ENCODE results near the gene CXCL9. TPM values are rescaled to one million over a fixed set of nuclear protein-coding genes. Genes with fewer than 3 reads are reported as not detected.

The CXCL9 gene
- total RNA-seq, 2 donors from 2014 or later = 0.52 to 1.1 TPM

GRCh38 chr4:76016393-76016792, 9.1 kb upstream of the CXCL9 start:
- H3K9ac ChIP-seq (ENCODE audit: low read depth in 2 of 2, low read length in 2 of 2) = no peak overlapping the region
- no peak overlapping the region for H3K27ac ChIP-seq
- no peaks in the 10 kb centered on the region for H3K9me3 ChIP-seq
- H3K4me3 ChIP-seq = no peak overlapping the region
- H3K27me3 ChIP-seq = no peaks in the 10 kb centered on the region
- no peaks in the 10 kb centered on the region for H3K4me1 ChIP-seq
- TF ChIP-seq CTCF (IDR thresholded peaks at IDR 0.05) = no peak
- DNase-seq = no peak
- intact Hi-C loops (cut with DNase I) = no loop called here
- no peaks in the 10 kb centered on the region for H3K36me3 ChIP-seq

DNA sequence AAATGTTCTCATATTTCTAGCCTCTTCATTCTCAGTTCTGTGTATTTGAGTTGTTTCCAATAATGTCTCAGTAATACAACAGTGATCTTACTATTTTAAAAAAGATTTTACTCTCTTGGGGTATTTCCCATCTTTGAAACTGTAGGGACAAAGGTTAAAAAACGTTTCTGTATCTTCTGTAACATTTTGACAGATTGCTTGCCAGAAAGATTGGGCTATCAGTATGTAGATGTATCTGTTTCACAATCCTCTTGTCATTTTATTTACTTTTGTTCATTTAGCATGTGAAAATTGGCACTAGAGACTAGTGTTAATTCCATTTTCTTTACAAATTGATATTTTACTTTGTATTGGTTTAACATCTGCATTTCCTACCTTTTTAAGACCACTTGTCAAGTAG, 6.2 kb upstream of the CXCL9 start:
- Histone ChIP-seq H3K4me3 (no peak overlapping the region), H3K9ac (ENCODE audit: low read depth in 2 of 2, low read length in 2 of 2) (no peak overlapping the region), H3K4me1 (no peaks in the 10 kb centered on the region), H3K9me3 (no peaks in the 10 kb centered on the region), H3K27ac (no peak overlapping the region), H3K36me3 (no peaks in the 10 kb centered on the region), H3K27me3 (no peaks in the 10 kb centered on the region)
- no peak for TF ChIP-seq CTCF (IDR thresholded peaks at IDR 0.05)
- DNase-seq = no peak
- intact Hi-C loops (cut with DNase I) = no loop called here

GRCh38 chr4:76012388-76012801, 5.1 kb upstream of the CXCL9 start:
- Histone ChIP-seq H3K4me1 (no peaks in the 10 kb centered on the region), H3K36me3 (no peaks in the 10 kb centered on the region), H3K9me3 (no peaks in the 10 kb centered on the region), H3K9ac (ENCODE audit: low read depth in 2 of 2, low read length in 2 of 2) (peak overlapping the region in 1 of 2 donors; percentile 56), H3K4me3 (no peak overlapping the region), H3K27me3 (no peaks in the 10 kb centered on the region), H3K27ac (peak overlapping the region; percentile 51)
- DNase-seq = no peak
- TF ChIP-seq CTCF (IDR thresholded peaks at IDR 0.05) = no peak
- intact Hi-C loops (cut with DNase I) = no loop called here

DNA sequence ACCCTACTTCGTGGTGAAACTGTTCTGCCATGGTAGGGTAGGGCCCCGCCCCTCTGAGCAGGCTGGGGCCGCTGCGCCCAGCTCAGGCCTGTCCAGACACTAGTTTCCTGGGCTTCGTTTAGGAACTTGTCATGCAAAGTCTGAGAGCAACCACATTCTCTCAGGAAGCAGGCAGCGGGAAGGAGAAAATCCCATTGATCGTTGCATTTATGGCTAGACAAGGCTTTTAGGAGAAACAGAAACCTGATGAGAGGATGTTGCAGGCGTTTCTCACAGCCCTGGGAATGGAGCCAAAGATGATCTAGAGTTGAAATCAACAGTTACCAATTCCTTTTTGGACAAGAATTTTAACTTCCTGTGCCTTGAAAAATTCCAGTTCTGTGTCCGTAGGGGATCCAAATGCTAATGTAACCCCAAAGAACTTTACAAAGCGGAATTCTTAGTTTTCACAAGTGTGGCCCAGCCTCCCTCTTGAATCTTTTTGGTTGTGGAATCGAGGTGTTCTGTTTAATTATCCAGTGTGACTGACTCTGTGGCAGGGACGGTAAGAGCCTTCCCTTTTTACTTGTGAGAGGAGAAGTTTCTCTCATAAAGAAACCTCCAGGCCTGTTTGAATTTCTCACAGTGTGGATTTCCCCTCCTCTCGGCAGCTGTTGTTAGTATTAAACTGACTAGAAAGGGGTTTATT, 4.5 kb upstream of the CXCL9 start:
- Histone ChIP-seq H3K9ac (ENCODE audit: low read depth in 2 of 2, low read length in 2 of 2) (peak overlapping the region in 1 of 2 donors; percentile 56), H3K4me1 (no peaks in the 10 kb centered on the region), H3K27me3 (no peaks in the 10 kb centered on the region), H3K4me3 (no peak overlapping the region), H3K9me3 (no peaks in the 10 kb centered on the region), H3K36me3 (no peaks in the 10 kb centered on the region), H3K27ac (peak overlapping the region; percentile 51)
- intact Hi-C loops (cut with DNase I) = no loop called here
- no peak for TF ChIP-seq CTCF (IDR thresholded peaks at IDR 0.05)
- no peak for DNase-seq

DNA sequence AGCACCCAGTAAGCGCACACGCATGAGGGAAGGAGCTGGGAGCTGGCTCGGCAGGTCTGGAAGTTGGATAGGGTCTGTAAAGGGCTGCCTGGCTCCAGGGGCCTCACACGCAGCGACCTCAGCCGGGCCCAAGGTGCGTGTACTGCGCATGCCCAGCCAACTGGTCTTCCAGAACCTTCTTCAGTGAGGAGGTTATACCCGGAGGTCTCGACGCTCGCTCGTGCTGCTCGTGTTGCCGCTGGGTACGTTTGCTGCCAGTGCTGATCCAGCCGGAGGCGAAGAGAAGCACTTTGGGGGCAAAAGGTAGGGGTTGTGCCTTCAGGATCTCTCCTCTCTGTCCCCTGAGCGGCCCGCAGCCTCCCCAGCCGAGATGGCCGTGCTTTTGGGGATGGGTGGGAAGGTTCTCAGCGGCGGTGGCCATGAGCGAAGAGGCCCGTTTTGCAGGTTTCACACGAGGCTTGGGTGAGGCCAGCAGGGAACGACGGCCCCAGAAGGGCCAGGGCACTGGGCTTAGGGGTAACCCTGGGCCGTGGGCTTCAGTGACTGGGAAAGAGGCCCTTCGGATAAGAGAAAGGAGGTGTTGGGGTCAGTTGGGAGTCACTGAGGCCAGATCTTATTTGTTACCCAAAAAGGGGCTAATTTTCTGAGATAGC, 3.8 kb upstream of the CXCL9 start:
- no peaks in the 10 kb centered on the region for H3K9me3 ChIP-seq
- peak overlapping the region; percentile 51 for H3K27ac ChIP-seq
- no peak for TF ChIP-seq CTCF (IDR thresholded peaks at IDR 0.05)
- H3K36me3 ChIP-seq = no peaks in the 10 kb centered on the region
- H3K4me1 ChIP-seq = no peaks in the 10 kb centered on the region
- peak overlapping the region in 1 of 2 donors; percentile 56 for H3K9ac ChIP-seq (ENCODE audit: low read depth in 2 of 2, low read length in 2 of 2)
- no peak for DNase-seq
- no peak overlapping the region for H3K4me3 ChIP-seq
- intact Hi-C loops (cut with DNase I) = no loop called here
- H3K27me3 ChIP-seq = no peaks in the 10 kb centered on the region

Data from colonic mucosa (tissue), 4 donors.